Psoas muscle (tissue), 8 donors: ENCODE measurements around the gene TMEM135. TPM values are rescaled to one million over a fixed set of nuclear protein-coding genes. Genes with fewer than 3 reads are reported as not detected.

Experiments used
- ATAC-seq, 4 donors: fragments of 200-7000 bp; cut with Tn5 transposase; one replicate each; pipeline ENCODE4 v1.9.1; 2020; ENCODE audit warnings: moderate library complexity in 3 of 4, mild to moderate bottlenecking in 2 of 4
- DNase-seq, 2 donors: peaks; one replicate each; pipeline ENCODE4 v3.0.0-alpha.2; 2020
- H3K27ac ChIP-seq: fragments of 200-600 bp; one replicate; pipeline ENCODE4 v1.8.0; 2022
- H3K27me3 ChIP-seq, 3 donors: fragments of 200-600 bp in 1 of 3; one replicate each; pipeline versions ENCODE4 v1.6.1 to v1.8.0; 2013 to 2022; ENCODE audit warnings: low read length in 2 of 3, mild to moderate bottlenecking in 2 of 3, moderate library complexity in 1 of 3; ENCODE audit not compliant: insufficient read depth in 3 of 3
- H3K36me3 ChIP-seq, 2 donors: fragments of 200-600 bp in 1 of 2; one replicate each; pipeline versions ENCODE4 v1.6.1 to v1.8.0; 2013 to 2022; ENCODE audit warnings: low read depth in 1 of 2, mild to moderate bottlenecking in 1 of 2, moderate library complexity in 1 of 2; ENCODE audit not compliant: insufficient read depth in 1 of 2
- H3K4me1 ChIP-seq: fragments of 200-600 bp; one replicate; pipeline ENCODE4 v1.8.0; 2022
- H3K4me3 ChIP-seq: fragments of 200-600 bp; one replicate; pipeline ENCODE4 v1.8.0; 2022; ENCODE audit warnings: mild to moderate bottlenecking
- H3K9me3 ChIP-seq: fragments of 200-600 bp; one replicate; pipeline ENCODE4 v1.8.0; 2022
- whole genome bisulfite sequencing, 3 donors: extraction: QIAGEN DNeasy Blood & Tissue Kit; methylation state at CpG; one replicate each; pipeline versions ENCODE4 v1.1.6 to v1.1.7; 2013; 5-methylcytosine and 5-hydroxymethylcytosine counted together
- intact Hi-C, 2 donors: fragments of 100-400 bp; cut with DNase I; formaldehyde crosslinking; loops; one replicate each; pipeline versions ENCODE4 v1.11.0 to v1.14.2; 2022
- polyA plus RNA-seq, 3 donors: library from polyadenylated mRNA; stranded (reverse); fragments of 200-250 nt; gene quantifications; one replicate each; pipeline ENCODE4 v1.2.3, GENCODE V29; 2013
- total RNA-seq, 4 donors: library from RNA; stranded (reverse); fragmentation: NEBNext Ultra II Directional in 2 of 4; extraction: Animal tissue kit (Norgen Biotek cat#: 25700) in 2 of 4; gene quantifications; one replicate each; pipeline versions ENCODE4 v1.2.1 to v1.2.4, GENCODE V29; 2021 to 2023
- TF ChIP-seq, protein P1 (sequence below): fragments of 200-600 bp; IDR thresholded peaks from one replicate; pipeline ENCODE4 v1.8.0; 2022; ENCODE audit warnings: antibody characterized with exemption
- donor health status: healthy with polysubstance abuse.
- donor health status: DM: no; HTN: no; CAD: no; lungs with moderate emphysema.
- donor health status: Bipolar disorder and iron deficiency.
- donor health status: healthy.
- donor health status: DM: yes; HTN: yes; CAD: no.
- donor health status: DM: no; HTN: no; CAD: no.
- donor health status: DM: no; HTN: no; CAD: no.
- donor health status: DM: yes; HTN: yes; CAD: no.

Gene TMEM135
- total and polyA plus RNA-seq, 7 donors: 4.1 to 26.6 (median 9.4) TPM

GRCh38 chr11:87304412-87304811 is 266.7 kb downstream of the TMEM135 start:
- DNase-seq: no peak
- no peaks in the 10 kb centered on the region for H3K27me3 ChIP-seq
- H3K27ac ChIP-seq: no peak overlapping the region
- no peak overlapping the region for H3K4me3 ChIP-seq
- peaks cover 0 to 2% of the 10 kb centered on the region in 2 donors for H3K36me3 ChIP-seq
- no peaks in the 10 kb centered on the region for H3K9me3 ChIP-seq
- intact Hi-C loops: no loop called here
- peaks cover 12% of the 10 kb centered on the region for H3K4me1 ChIP-seq
- 58 to 81% (median 79%) methylated on average over 1 of the region's 1 CpG for WGBS, 3 donors
- TF ChIP-seq, protein P1, sequence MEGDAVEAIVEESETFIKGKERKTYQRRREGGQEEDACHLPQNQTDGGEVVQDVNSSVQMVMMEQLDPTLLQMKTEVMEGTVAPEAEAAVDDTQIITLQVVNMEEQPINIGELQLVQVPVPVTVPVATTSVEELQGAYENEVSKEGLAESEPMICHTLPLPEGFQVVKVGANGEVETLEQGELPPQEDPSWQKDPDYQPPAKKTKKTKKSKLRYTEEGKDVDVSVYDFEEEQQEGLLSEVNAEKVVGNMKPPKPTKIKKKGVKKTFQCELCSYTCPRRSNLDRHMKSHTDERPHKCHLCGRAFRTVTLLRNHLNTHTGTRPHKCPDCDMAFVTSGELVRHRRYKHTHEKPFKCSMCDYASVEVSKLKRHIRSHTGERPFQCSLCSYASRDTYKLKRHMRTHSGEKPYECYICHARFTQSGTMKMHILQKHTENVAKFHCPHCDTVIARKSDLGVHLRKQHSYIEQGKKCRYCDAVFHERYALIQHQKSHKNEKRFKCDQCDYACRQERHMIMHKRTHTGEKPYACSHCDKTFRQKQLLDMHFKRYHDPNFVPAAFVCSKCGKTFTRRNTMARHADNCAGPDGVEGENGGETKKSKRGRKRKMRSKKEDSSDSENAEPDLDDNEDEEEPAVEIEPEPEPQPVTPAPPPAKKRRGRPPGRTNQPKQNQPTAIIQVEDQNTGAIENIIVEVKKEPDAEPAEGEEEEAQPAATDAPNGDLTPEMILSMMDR: no peak
- ATAC-seq: peak in 1 of 4 donors; percentile 20

GRCh38 chr11:87306262-87306851 is 268.6 kb downstream of the TMEM135 start:
- 100% methylated on average over 1 of the region's 1 CpG for WGBS, 3 donors
- Histone ChIP-seq H3K27me3 (no peaks in the 10 kb centered on the region), H3K4me3 (no peak overlapping the region), H3K9me3 (no peaks in the 10 kb centered on the region), H3K36me3 (peaks cover 0 to 2% of the 10 kb centered on the region in 2 donors), H3K4me1 (peaks cover under 1% of the 10 kb centered on the region), H3K27ac (no peak overlapping the region)
- ATAC-seq (peak in 1 of 4 donors; percentile 24), DNase-seq (no peak)
- TF ChIP-seq, protein P1: no peak
- intact Hi-C loops: no loop called here

GRCh38 chr11:87307101-87307500 is 269.4 kb downstream of the TMEM135 start:
- no peaks in the 10 kb centered on the region for H3K4me1 ChIP-seq
- H3K4me3 ChIP-seq: no peak overlapping the region
- ATAC-seq: peak in 1 of 4 donors; percentile 57
- TF ChIP-seq, protein P1: no peak
- no peak overlapping the region for H3K27ac ChIP-seq
- intact Hi-C loops: no loop called here
- H3K36me3 ChIP-seq: peaks cover 0 to 2% of the 10 kb centered on the region in 2 donors
- no peaks in the 10 kb centered on the region for H3K27me3 ChIP-seq
- WGBS, 3 donors: 45 to 69% (median 52%) methylated on average over 1 of the region's 1 CpG
- no peak for DNase-seq
- no peaks in the 10 kb centered on the region for H3K9me3 ChIP-seq

GRCh38 chr11:87315229-87315628 is 277.5 kb downstream of the TMEM135 start:
- no peak for ATAC-seq

More at GRCh38 chr11:87315229-87315628, 277.5 kb downstream of the TMEM135 start:
- WGBS, 3 donors: 98 to 100% (median 98%) methylated on average over 2 of the region's 2 CpGs
- Histone ChIP-seq H3K4me3 (no peak overlapping the region), H3K9me3 (no peaks in the 10 kb centered on the region), H3K27ac (no peak overlapping the region), H3K27me3 (no peaks in the 10 kb centered on the region), H3K4me1 (no peaks in the 10 kb centered on the region), H3K36me3 (peaks cover 0 to 22% of the 10 kb centered on the region in 2 donors)
- intact Hi-C loops: no loop called here
- DNase-seq: no peak
- TF ChIP-seq, protein P1: no peak
